ENCODE data around the gene GAS7. TPM values are rescaled to one million over a fixed set of nuclear protein-coding genes. Genes with fewer than 3 reads are reported as not detected.
A peak's percentile ranks its signal among the peaks of the same experiment; 100 is the strongest.

GAS7 gene
- total and polyA plus RNA-seq, 4 donors: 9.0 to 112 (median 46.1) TPM

DNA sequence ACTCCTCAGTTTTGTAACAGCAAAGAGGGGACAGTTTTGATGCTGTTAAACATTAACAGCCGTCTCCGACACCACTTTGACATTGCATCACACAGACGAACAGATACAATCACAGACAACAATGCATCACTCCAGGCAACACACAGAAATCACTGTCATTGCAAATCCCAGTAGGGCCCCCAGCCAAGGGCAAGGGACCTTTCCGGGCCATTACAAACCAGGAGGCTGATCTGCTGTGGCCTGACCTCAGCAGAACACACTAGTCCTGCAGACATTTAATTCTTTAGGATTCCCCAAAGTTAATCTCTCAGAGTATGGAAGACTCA, 157.2 kb downstream of the GAS7 start:
- TF ChIP-seq CTCF (IDR thresholded peaks at IDR 0.05; ENCODE audit: control extremely low read depth, extremely low read depth): no peak
- Histone ChIP-seq H3K27me3 (ENCODE audit: control insufficient read depth in 3 of 3, insufficient read depth in 3 of 3, low read length in 2 of 3) (no peaks in the 10 kb centered on the region), H3K27ac (ENCODE audit: low read depth in 1 of 2, low read length in 1 of 2) (no peak overlapping the region), H3K9ac (ENCODE audit: insufficient read depth in 1 of 2, low read length in 2 of 2) (no peak overlapping the region), H3K36me3 (ENCODE audit: control insufficient read depth in 4 of 4, insufficient read depth in 4 of 4, low read length in 4 of 4) (no peaks in the 10 kb centered on the region), H3K4me1 (ENCODE audit: control insufficient read depth in 5 of 5, insufficient read depth in 5 of 5, low read length in 5 of 5) (peaks cover 1 to 21% (median 6%) of the 10 kb centered on the region in 5 donors), H3K9me3 (ENCODE audit: control insufficient read depth in 4 of 4, insufficient read depth in 3 of 4, low read length in 3 of 4) (no peaks in the 10 kb centered on the region), H3K4me3 (no peak overlapping the region)
- DNase-seq (no peak), ATAC-seq (ENCODE audit: insufficient read depth, low FRiP score) (no peak)
- 47 to 68% methylated on average over 4 of the region's 4 CpGs for WGBS, 2 donors

DNA sequence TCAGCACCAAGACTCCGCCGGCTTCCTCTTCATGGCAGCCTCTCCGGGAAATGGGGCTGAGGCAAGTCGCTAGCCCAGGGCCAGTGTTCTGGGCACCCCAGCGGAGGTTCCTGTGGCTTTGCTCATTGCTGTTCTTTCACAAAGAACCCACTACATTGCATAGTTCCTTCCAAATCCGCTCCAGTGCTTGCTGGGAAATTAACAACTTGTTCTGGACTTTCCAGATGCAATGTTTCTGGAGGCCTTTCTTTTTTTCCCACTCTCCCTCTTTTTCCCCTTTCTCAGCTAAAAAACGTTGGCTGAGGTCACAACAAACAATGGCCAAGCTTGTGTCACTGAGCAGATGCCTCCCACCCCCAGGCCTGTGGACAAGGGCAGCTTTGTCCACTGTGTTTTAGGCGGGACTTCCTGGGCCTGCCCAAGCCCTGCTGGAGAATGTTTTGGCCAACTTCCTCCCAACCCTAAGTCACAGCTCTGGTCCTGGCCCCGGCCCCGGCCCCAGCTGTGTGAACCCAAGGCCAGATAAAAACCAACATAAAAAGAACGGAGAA, 161.8 kb downstream of the GAS7 start:
- peak overlapping the region in 1 of 2 donors; percentile 28 for H3K9ac ChIP-seq (ENCODE audit: insufficient read depth in 1 of 2, low read length in 2 of 2)
- peaks cover 0 to 50% (median 22%) of the 10 kb centered on the region in 5 donors for H3K4me1 ChIP-seq (ENCODE audit: control insufficient read depth in 5 of 5, insufficient read depth in 5 of 5, low read length in 5 of 5)
- no peaks in the 10 kb centered on the region for H3K36me3 ChIP-seq (ENCODE audit: control insufficient read depth in 4 of 4, insufficient read depth in 4 of 4, low read length in 4 of 4)
- ATAC-seq (ENCODE audit: insufficient read depth, low FRiP score) (peak; percentile 59), DNase-seq (peak; percentile 40 to 79 (median 72))
- H3K27me3 ChIP-seq (ENCODE audit: control insufficient read depth in 3 of 3, insufficient read depth in 3 of 3, low read length in 2 of 3): peaks cover 0 to 15% (median 0%) of the 10 kb centered on the region in 3 donors
- no peak for TF ChIP-seq CTCF (IDR thresholded peaks at IDR 0.05; ENCODE audit: control extremely low read depth, extremely low read depth)
- no peak overlapping the region for H3K4me3 ChIP-seq
- peak overlapping the region; percentile 71 to 74 for H3K27ac ChIP-seq (ENCODE audit: low read depth in 1 of 2, low read length in 1 of 2)
- H3K9me3 ChIP-seq (ENCODE audit: control insufficient read depth in 4 of 4, insufficient read depth in 3 of 4, low read length in 3 of 4): peaks cover 0 to 3% (median 0%) of the 10 kb centered on the region in 4 donors
- WGBS, 2 donors: 31 to 55% methylated on average over 11 of the region's 11 CpGs

DNA sequence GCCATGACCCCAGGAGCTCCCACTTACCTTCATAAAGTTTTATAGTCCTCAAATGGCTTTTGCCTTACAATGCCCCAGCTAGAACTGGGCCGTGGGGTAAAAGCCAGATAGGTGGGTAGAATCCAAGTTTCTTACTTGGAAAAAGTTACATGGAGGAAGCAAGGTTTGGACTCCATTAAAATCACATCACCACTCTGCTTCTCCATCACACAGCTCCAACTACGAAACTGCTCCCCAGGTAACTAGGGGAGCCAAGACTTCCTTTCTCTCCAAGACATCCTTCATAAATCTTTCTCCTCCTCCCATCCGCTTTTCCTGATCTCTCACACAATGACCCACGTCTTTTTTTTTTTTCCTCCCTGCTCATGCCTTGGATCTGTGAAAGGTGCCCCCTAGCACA, 162.5 kb downstream of the GAS7 start:
- no peak for DNase-seq
- peaks cover 0 to 15% (median 0%) of the 10 kb centered on the region in 3 donors for H3K27me3 ChIP-seq (ENCODE audit: control insufficient read depth in 3 of 3, insufficient read depth in 3 of 3, low read length in 2 of 3)
- peak overlapping the region; percentile 71 to 74 for H3K27ac ChIP-seq (ENCODE audit: low read depth in 1 of 2, low read length in 1 of 2)
- 76% methylated on average over 4 of the region's 4 CpGs for whole genome bisulfite sequencing, 2 donors
- no peak overlapping the region for H3K4me3 ChIP-seq
- peaks cover 0 to 57% (median 25%) of the 10 kb centered on the region in 5 donors for H3K4me1 ChIP-seq (ENCODE audit: control insufficient read depth in 5 of 5, insufficient read depth in 5 of 5, low read length in 5 of 5)
- H3K9me3 ChIP-seq (ENCODE audit: control insufficient read depth in 4 of 4, insufficient read depth in 3 of 4, low read length in 3 of 4): peaks cover 0 to 3% (median 0%) of the 10 kb centered on the region in 4 donors
- no peak for TF ChIP-seq CTCF (IDR thresholded peaks at IDR 0.05; ENCODE audit: control extremely low read depth, extremely low read depth)
- ATAC-seq (ENCODE audit: insufficient read depth, low FRiP score): no peak
- H3K36me3 ChIP-seq (ENCODE audit: control insufficient read depth in 4 of 4, insufficient read depth in 4 of 4, low read length in 4 of 4): no peaks in the 10 kb centered on the region
- no peak overlapping the region for H3K9ac ChIP-seq (ENCODE audit: insufficient read depth in 1 of 2, low read length in 2 of 2)
